MG63 (cell line): ENCODE data around the gene AGTPBP1. TPM values are rescaled to one million over a fixed set of nuclear protein-coding genes. Genes with fewer than 3 reads are reported as not detected.
"Not testable (repeated sequence)": the region's sequence is repeated elsewhere in the genome, so short reads cannot be mapped to it uniquely, and the experiment has no call there.

Experiments used
- DNase-seq: peaks from one replicate; pipeline ENCODE4 v3.0.0-alpha.2; 2020
- H3K27me3 ChIP-seq: fragments of 250-450 bp; sonication (Bioruptor Pico); 2 replicates; pipeline ENCODE4 v1.5.1; 2020; ENCODE audit warnings: mild to moderate bottlenecking, moderate library complexity
- H3K36me3 ChIP-seq: fragments of 250-450 bp; sonication (Bioruptor Pico); 2 replicates; pipeline ENCODE4 v1.5.1; 2020; ENCODE audit warnings: mild to moderate bottlenecking, moderate library complexity
- H3K4me3 ChIP-seq: fragments of 250-450 bp; sonication (Bioruptor Pico); 2 replicates; pipeline ENCODE4 v1.5.1; 2020; ENCODE audit warnings: mild to moderate bottlenecking, moderate library complexity
- H3K9me3 ChIP-seq: fragments of 250-450 bp; sonication (Bioruptor Pico); 2 replicates; pipeline ENCODE4 v1.5.1; 2020; ENCODE audit warnings: mild to moderate bottlenecking, moderate library complexity
- total RNA-seq: library from RNA; depleted of rRNA; stranded (reverse); fragments of >200 nt; shearing (Covaris generic); gene quantifications from 2 replicates; pipeline ENCODE4 v1.2.3, GENCODE V29; 2014; ENCODE audit warnings: low replicate concordance; rRNA removed

The AGTPBP1 gene
- total RNA-seq: 13.0 and 22.5 TPM in 2 replicates

- H3K36me3 ChIP-seq: no peaks in the 10 kb centered on the region
- DNase-seq: peak; percentile 89
- peak within 1 kb of the TSS; percentile 97 for H3K4me3 ChIP-seq
- H3K9me3 ChIP-seq: no peaks in the 10 kb centered on the region
- no peaks in the 10 kb centered on the region; the same call in 1 of the 2 replicates for H3K27me3 ChIP-seq
Observed at GRCh38 chr9:85741875-85742596, at the start of gene AGTPBP1. AGTPBP1 (minus strand) TSS chr9:85741954; CDS start chr9:85712533, 29,421 bp downstream.

GRCh38 chr9:85786116-85786515 lies 44.4 kb upstream of the AGTPBP1 start:
- H3K36me3 ChIP-seq, H3K27me3 ChIP-seq, DNase-seq, H3K4me3 ChIP-seq, H3K9me3 ChIP-seq: not testable (repeated sequence)

- not testable (repeated sequence) for H3K4me3 ChIP-seq, H3K9me3 ChIP-seq, DNase-seq, H3K36me3 ChIP-seq, H3K27me3 ChIP-seq
Observed at GRCh38 chr9:85773844-85774243, 32.1 kb upstream of the AGTPBP1 start.

GRCh38 chr9:85761802-85762201 lies 20.0 kb upstream of the AGTPBP1 start:
- H3K9me3 ChIP-seq, DNase-seq, H3K36me3 ChIP-seq, H3K27me3 ChIP-seq, H3K4me3 ChIP-seq: not testable (repeated sequence)

GRCh38 chr9:85757716-85758115 lies 16.0 kb upstream of the AGTPBP1 start:
- DNase-seq, H3K36me3 ChIP-seq, H3K4me3 ChIP-seq, H3K27me3 ChIP-seq, H3K9me3 ChIP-seq: not testable (repeated sequence)

- DNase-seq, H3K36me3 ChIP-seq, H3K4me3 ChIP-seq, H3K9me3 ChIP-seq, H3K27me3 ChIP-seq: not testable (repeated sequence)
Observed at GRCh38 chr9:85756216-85756615, 14.5 kb upstream of the AGTPBP1 start.

- Histone ChIP-seq H3K36me3 (no peaks in the 10 kb centered on the region), H3K27me3 (no peaks in the 10 kb centered on the region; the same call in 1 of the 2 replicates), H3K9me3 (no peaks in the 10 kb centered on the region), H3K4me3 (no peak overlapping the region)
- no peak for DNase-seq
Observed at GRCh38 chr9:85746309-85746708, 4.6 kb upstream of the AGTPBP1 start.

GRCh38 chr9:85745203-85745602 lies 3.4 kb upstream of the AGTPBP1 start:
- H3K9me3 ChIP-seq: no peaks in the 10 kb centered on the region
- no peaks in the 10 kb centered on the region for H3K36me3 ChIP-seq
- no peak overlapping the region for H3K4me3 ChIP-seq
- DNase-seq: no peak
- H3K27me3 ChIP-seq: no peaks in the 10 kb centered on the region; the same call in 1 of the 2 replicates

- Histone ChIP-seq H3K36me3 (no peaks in the 10 kb centered on the region), H3K27me3 (no peaks in the 10 kb centered on the region; the same call in 1 of the 2 replicates), H3K4me3 (no peak overlapping the region)
Observed at GRCh38 chr9:85744480-85744879, 2.7 kb upstream of the AGTPBP1 start.

GRCh38 chr9:85743275-85744128 lies 1.7 kb upstream of the AGTPBP1 start:
- Histone ChIP-seq H3K9me3 (no peaks in the 10 kb centered on the region), H3K27me3 (no peaks in the 10 kb centered on the region; the same call in 1 of the 2 replicates), H3K4me3 (peak overlapping the region; percentile 97), H3K36me3 (no peaks in the 10 kb centered on the region)
- peak; percentile 80 for DNase-seq

More at GRCh38 chr9:85744480-85744879, 2.7 kb upstream of the AGTPBP1 start:
- H3K9me3 ChIP-seq: no peaks in the 10 kb centered on the region
- DNase-seq: no peak

GRCh38 chr9:85742597-85742936 lies 813 bp upstream of the AGTPBP1 start:
- DNase-seq: no peak
- H3K27me3 ChIP-seq: no peaks in the 10 kb centered on the region; the same call in 1 of the 2 replicates
- no peaks in the 10 kb centered on the region for H3K9me3 ChIP-seq
- H3K4me3 ChIP-seq: peak overlapping the region; percentile 97
- H3K36me3 ChIP-seq: no peaks in the 10 kb centered on the region

GRCh38 chr9:85741095-85741874 lies 469 bp downstream of the AGTPBP1 start:
- H3K27me3 ChIP-seq: no peaks in the 10 kb centered on the region; the same call in 1 of the 2 replicates
- peak; percentile 44 for DNase-seq
- H3K4me3 ChIP-seq: peak overlapping the region; percentile 97
- H3K36me3 ChIP-seq: no peaks in the 10 kb centered on the region
- no peaks in the 10 kb centered on the region for H3K9me3 ChIP-seq

- peak overlapping the region; percentile 97 for H3K4me3 ChIP-seq
- H3K27me3 ChIP-seq: no peaks in the 10 kb centered on the region; the same call in 1 of the 2 replicates
- no peak for DNase-seq
- no peaks in the 10 kb centered on the region for H3K36me3 ChIP-seq
- no peaks in the 10 kb centered on the region for H3K9me3 ChIP-seq
Observed at GRCh38 chr9:85740787-85741094, 1.0 kb downstream of the AGTPBP1 start.

- Histone ChIP-seq H3K9me3 (no peaks in the 10 kb centered on the region), H3K27me3 (no peaks in the 10 kb centered on the region), H3K36me3 (no peaks in the 10 kb centered on the region), H3K4me3 (no peak overlapping the region)
- no peak for DNase-seq
Observed at GRCh38 chr9:85738509-85738908, 3.2 kb downstream of the AGTPBP1 start.

- Histone ChIP-seq H3K36me3 (no peaks in the 10 kb centered on the region), H3K9me3 (no peaks in the 10 kb centered on the region; the same call in 1 of the 2 replicates), H3K27me3 (no peaks in the 10 kb centered on the region), H3K4me3 (no peak overlapping the region)
- DNase-seq: no peak
Observed at GRCh38 chr9:85737671-85738070, 4.1 kb downstream of the AGTPBP1 start.

GRCh38 chr9:85730916-85731630 lies 10.7 kb downstream of the AGTPBP1 start:
- peaks cover 2% of the 10 kb centered on the region; the same call in 1 of the 2 replicates for H3K9me3 ChIP-seq
- H3K27me3 ChIP-seq: no peaks in the 10 kb centered on the region
- no peak overlapping the region for H3K4me3 ChIP-seq
- DNase-seq: no peak
- no peaks in the 10 kb centered on the region for H3K36me3 ChIP-seq
